Stimulated activated CD8-positive, alpha-beta memory T cell treated with anti-CD3 and anti-CD28 coated beads, Interleukin-4, amount 100 ng/mL, for 24 hours (primary cell): Measurements from ENCODE around the gene NEU4.
"Not testable (repeated sequence)": the region's sequence is repeated elsewhere in the genome, so short reads cannot be mapped to it uniquely, and the experiment has no call there.

ENCODE experiments used
- DNase-seq: peaks from one replicate; pipeline ENCODE4 v3.0.0-alpha.2; 2020; ENCODE audit warnings: low read depth

The NEU4 gene, protein sequence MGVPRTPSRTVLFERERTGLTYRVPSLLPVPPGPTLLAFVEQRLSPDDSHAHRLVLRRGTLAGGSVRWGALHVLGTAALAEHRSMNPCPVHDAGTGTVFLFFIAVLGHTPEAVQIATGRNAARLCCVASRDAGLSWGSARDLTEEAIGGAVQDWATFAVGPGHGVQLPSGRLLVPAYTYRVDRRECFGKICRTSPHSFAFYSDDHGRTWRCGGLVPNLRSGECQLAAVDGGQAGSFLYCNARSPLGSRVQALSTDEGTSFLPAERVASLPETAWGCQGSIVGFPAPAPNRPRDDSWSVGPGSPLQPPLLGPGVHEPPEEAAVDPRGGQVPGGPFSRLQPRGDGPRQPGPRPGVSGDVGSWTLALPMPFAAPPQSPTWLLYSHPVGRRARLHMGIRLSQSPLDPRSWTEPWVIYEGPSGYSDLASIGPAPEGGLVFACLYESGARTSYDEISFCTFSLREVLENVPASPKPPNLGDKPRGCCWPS

DNA sequence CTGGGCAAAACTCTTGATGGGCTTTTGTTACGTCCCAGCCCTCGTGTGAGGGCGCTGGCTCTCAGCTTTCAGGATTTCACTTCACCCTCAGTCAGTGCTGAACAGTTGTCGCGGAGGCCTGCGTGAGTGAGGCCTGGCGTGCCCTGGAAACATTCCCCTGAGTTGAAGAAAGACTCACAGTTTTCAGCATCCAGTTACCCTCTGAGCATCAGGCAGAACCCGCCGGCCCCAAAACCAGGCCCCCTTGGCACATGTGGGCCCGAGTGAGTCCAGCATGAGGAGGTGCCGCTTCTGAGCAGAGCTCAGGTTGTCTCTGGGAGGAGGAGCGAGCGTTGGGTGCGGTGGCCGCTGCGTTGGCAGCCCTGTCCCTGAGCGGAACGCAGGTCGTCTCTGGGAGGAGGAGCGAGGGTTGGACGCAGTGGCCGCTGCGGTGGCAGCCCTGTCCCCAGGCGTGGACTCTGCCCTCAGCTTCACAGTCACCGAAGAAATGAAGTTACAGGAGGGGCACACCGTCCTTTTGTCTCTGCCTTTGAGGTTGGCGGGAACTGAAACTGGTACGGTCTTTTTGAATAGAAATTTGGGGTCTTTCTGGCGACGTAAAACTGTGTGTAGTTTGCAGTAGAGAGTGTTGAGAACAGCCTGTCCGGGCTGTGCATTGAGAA lies at the start of gene NEU4:
Gene NEU4 (plus strand): TSS at position 473 of the 662 bp plus-strand sequence. CDS start 5,292 bp downstream, outside the sequence.
- DNase-seq, result no peak

DNA sequence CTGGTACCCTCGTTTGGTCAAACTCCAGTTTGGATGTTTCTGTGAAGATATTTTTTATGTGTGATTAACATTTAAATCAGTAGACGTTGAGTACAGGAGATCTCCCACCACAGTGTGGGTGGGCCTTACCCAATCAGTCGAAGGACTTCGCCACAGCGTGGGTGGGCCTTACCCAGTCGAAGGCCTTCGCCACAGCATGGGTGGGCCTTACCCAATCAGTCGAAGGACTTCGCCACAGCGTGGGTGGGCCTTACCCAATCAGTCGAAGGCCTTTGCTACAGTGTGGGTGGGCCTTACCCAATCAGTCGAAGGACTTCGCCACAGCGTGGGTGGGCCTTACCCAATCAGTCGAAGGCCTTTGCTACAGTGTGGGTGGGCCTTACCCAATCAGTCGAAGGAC lies 49.1 kb upstream of the NEU4 start:
- not testable (repeated sequence) for DNase-seq

DNA sequence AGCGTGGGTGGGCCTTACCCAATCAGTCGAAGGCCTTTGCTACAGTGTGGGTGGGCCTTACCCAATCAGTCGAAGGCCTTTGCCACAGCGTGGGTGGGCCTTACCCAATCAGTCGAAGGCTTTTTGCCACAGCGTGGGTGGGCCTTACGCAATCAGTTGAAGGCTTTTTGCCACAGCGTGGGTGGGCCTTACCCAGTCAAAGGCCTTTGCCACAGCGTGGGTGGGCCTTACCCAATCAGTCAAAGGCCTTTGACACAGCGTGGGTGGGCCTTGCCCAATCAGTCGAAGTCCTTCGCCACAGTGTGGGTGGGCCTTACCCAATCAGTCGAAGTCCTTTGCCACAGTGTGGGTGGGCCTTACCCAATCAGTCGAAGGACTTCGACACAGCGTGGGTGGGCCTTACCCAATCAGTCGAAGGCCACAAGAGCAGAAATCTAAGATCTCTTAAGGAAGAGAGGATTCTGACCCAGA lies 48.7 kb upstream of the NEU4 start:
- DNase-seq, result no peak

DNA sequence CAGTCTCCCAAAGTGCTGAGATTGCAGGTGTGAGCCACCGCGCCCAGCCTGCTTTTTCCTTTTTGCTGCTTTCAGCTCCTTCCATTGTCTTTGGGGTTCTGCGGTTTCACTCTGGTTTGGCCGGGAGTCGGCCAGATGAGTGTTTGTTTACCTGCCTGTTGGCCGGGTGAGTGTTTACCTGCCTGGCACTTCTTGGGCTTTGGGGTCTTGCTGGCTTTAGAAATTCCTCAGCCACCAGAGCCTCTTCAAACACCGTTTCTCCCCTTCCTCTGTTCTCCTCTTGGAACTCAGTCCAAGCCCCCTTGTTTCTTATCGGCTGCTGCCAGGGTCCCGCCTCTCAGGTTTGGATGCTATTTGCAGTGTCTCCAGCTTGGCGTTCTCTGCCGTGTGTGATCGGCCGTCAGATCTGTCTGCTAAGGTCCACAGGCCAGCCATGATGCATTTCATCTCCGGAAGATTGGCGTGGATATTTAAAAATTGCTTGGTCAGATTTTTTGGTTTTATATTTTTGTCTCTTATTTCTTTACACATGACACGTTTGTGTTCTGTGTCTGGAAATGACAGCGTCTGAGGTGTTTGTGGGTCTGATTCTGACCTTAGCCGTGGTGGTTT lies 46.6 kb upstream of the NEU4 start:
- no peak for DNase-seq

DNA sequence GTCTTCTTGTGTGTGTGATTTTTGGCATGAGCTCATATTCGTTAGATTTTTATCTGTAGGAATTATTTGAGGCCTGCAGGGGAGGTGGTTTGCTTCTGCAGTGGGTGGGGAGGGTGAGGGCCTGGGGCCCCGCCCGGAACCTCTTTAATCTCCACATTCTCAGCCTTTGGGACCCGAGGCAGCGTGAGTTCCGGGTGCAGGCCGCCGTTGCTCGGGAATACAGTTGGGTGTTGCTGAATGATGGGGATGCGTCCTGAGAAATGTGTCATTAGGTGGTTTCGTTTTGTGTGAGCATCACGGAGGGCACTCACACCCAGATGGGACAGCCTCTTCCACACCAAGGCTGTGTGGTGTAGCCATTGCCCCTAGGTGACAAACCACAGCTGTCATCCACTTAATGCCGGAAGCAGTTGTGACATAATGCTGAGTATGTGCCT lies 46.0 kb upstream of the NEU4 start:
- peak; percentile 59 for DNase-seq

DNA sequence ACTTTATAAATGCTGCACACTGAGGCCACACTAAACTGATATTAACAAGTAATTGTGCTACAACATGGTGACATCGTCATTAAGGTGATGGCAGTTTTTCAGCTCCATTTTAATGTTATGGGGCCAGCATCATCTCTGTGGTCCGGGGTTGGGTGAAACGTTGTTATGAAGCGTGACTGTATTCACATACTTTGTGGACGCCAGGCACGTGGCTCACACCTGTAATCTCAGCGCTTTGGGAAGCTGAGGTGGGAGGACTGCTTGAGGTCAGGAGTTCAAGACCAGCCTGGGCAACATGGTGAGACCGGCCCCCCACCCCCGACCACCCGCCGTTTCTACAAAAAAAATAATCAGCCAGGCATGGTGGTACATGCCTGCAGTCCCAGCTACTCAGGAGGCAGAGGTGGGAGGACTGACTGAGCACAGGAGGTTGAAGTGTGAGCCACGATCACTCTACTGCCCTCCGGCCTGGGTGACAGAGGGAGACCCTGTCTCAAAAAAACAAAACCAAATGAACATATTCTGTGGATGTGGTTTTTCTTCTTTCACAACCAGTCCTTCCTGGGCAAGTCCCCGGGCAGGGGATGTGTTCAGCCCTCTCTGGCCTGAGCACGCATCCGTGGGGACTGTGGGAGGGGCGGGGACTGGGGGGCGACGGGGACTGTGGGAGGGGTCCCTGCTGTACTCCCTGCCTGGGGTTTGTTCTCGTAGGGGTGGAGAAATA lies 45.3 kb upstream of the NEU4 start:
- no peak for DNase-seq

DNA sequence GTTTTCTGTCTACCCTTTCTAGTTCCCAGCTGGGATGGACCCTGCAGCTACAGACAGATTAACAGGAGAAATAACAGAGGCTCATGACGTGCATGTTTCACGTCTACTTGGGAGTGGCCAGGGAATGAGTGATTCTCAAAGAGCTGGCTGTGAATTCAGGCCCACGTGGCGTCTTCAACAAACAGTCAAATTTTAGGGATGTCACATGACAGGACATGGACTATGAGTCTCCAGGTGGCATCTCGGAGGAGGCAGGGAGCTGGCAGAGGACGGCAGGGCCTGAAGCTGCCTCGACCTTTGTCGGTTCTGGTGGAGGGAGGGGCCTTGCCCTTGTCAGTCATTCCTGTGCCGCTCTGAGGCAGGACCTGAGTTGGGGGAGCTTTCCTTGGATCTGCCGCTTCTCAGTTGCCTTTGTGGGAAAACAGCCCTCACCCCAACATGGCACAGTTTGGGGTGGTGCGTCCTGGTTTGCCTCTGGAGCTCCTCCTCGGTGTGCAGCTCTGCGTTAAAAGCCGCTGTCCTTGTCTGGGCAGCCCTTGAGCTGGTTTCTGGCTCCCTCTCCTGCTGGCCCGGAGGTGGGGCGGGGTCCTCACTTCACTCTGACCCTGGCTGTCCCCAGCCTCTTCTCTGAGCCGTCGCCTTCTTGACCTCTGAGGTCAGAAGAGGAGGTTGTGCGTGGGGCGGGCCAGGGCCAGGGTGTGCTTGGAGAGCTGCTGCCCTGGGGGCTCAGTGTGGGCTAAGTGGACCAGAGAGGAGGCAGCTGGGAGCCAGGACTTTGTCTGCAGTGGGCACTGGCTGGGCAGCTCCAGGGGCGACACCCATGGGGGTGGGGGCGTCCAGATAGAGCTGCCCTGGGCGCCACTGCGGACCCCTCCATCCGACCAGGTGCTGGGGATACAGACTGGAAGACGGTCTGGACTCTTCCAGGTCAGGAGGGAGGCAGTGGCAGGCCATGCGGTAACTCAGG lies 44.4 kb upstream of the NEU4 start:
- DNase-seq, result no peak

DNA sequence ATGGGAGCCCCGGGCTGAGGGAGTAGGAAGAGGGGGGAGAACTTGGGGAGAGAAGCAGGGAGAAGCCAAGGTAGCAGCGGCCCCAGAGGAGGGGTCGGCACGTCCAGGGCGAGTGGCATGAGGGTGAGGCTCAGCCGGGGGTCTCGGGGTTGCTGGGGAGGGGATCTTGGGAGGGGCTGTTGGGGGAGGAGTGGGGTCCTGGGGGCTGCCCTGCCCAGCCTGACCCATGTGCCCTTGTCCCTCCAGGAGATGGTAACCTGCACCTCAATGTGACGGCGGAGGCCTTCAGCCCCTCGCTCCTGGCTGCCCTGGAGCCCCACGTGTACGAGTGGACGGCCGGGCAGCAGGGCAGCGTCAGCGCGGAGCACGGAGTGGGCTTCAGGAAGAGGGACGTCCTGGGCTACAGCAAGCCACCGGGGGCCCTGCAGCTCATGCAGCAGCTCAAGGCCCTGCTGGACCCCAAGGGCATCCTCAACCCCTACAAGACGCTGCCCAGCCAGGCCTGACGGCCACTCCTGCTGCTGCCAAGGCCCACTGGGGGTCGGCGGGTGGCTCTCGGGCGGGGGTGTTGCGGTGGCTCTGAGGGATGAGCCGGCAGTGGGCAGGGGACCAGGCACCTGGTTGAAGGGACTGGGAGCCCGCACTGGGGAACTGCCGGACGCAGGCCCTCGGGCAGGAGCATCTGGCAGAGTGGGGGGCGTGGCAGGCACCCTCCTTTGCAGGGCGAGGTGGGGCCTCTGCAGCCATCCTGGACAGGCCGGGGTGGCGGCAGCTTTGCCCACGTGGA lies 41.3 kb upstream of the NEU4 start:
- DNase-seq, result no peak

DNA sequence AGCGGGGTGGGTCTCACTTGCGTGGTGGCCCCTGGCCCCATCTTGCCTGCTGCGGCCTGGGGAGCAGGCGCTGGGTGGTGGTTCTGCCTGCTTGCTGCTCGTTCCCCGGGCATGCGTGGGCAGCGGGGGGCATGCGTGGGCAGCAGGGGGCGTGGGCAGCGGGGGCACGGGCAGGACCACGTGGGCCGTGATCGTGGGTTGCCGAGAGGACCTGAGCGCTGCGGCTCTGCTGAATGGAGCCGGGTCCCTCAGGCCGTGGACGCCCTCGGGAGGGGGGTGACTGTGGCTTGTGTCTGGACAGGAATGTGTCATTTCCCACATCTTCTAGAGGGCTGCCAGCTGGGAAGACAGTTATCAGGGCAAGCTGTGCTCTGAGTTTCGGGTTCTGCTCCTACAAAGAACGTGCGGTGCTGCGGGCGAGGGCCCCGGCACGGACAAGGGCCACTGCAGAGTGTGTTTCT lies 40.7 kb upstream of the NEU4 start:
- no peak for DNase-seq

DNA sequence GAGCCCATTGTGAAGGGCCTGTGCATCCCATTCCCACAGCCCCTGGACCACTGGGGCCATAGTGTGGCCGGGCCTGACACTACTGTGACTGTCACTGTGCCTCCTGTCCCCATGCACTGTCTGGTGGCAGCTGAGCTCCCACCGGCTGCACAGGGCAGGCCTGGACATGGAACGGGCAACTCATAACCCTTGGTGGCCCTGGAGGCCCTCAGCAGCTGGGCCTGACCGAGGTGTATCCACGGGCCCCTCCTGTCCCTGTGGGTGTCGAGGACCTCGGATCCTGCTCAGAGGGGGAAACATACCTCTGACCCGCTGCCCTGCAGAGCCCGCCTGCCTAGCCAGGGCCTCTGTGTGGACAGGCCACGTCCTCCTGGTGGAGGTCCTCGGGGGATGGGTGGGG lies 40.1 kb upstream of the NEU4 start:
- no peak for DNase-seq

DNA sequence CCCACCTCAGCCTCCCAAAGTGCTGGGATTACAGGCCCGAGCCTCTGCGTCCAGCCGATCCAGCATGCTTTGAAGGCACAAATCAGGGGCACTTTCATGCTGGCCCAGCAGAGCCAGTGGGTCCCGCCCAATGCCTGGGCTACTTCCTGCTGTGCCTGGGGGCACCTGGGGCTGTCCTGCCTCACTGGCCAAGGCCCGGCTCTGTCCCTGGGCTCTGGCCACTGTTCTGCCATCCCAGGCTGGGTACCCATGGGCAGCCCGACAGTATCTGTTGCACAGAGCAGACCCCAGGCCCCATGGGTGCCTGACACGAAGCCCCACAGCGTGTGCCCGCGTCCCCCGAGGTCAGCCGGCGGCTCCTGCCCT lies 39.2 kb upstream of the NEU4 start:
- DNase-seq, result no peak

DNA sequence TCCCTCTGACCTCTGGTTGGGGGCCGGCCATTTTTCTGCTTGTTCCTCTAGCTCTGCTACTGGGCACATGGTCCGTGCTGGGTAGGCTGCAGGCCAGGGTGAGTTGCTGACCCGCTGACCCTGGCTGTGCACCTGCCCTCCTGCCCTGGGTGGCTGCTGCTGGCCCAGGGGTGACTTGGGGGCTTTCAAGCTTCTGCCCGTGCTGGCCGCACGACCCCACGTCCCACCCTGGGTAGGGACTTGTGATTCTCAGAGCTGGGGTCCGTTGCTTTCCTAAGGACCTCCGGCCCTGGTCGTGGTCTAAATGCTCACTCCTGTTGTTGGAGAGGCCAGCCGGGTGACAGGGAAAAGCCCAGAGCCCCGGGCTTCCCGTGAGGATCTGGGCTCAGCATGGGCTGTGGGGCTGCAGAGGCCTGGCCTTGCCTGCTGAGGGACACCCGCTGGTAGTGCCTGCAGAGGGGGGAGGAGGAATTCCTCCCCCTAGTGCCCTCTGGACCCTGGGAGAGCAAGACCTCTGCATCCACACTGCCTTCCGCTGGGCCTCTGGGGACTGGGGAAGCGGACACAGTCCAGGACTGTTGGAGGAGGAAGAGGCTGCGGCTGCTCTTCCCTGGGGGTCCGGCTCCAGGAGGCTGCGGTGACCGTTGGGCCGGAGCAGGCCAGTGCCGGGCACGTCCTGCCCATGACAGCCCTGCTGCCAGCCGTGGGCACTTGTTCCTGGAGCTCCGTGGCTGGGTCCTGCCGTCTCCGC lies 38.6 kb upstream of the NEU4 start:
- no peak for DNase-seq

DNA sequence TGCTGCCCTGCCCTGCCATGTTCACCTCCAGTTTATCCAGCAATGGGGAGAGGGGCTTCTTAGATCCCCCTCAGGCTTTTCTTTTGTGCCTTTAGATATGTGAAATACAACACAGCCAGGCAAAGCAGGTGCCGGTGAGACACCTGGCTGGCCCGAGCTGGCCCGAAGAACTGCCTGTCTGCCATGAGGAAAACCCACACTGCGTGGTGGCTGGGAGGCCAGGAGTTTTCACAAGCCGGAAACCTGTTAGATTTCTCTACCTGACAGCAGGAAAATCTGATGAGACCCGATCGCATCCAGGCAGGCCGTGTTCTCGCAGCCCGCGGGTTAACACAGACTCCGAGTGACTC lies 38.1 kb upstream of the NEU4 start:
- DNase-seq, result no peak

DNA sequence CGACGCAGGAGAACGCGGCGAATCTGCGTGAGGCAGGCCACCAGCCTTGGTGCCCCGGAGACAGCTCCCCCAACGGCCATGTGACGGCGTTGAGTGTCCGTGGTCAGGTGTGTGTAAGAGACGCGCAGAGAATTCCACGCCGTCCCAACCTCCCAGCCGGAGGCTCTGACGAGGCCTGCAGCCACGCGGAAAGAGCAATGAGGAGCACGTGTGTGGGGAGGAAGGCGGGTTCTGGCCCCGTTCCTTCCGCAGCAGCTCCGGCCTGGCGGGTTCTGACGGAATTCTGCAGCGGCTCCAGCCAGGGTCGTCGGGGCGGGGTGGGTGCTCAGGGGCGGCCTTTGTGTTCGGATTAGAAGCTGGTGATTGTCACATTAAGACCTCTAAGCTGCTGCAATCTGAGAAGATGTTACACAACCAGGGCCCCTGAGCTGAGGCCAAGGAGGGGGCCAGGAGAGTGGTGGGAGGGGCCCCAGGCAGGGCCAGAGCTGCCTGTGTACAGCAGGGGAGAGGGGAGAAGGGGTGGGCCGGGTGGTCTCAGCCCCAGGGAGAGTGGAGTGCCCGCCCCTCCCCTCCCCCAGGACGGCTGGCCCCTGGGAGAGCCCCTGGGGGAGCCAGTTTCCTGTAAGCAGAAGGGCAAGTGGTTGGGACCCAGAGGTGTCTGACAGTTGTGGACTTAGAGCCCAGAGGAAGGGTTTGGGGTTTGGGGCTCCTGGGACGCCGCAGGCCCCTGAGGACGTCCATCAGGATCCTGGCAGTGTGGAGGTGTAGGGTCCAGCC lies 37.5 kb upstream of the NEU4 start:
- DNase-seq, result no peak

DNA sequence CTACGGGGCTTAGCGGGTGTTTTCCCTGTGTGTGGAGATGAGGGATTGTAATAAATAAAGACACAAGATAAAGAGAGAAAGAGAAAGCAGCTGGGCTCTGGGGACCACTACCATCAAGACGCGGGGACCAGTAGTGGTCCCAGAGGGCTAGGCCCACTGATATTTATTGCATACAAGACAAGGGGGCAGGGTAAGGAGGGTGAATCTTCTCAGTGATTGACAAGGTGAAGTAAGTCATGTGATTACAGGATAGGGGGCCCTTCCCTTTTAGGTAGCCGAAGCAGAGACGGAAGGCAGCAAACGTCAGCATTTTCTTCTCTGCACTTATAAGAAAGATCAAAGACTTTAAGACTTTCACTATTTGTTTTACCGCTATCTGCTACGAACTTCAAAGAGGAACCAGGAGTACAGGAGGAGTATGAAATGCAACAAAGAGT lies 36.9 kb upstream of the NEU4 start:
- DNase-seq, result no peak

DNA sequence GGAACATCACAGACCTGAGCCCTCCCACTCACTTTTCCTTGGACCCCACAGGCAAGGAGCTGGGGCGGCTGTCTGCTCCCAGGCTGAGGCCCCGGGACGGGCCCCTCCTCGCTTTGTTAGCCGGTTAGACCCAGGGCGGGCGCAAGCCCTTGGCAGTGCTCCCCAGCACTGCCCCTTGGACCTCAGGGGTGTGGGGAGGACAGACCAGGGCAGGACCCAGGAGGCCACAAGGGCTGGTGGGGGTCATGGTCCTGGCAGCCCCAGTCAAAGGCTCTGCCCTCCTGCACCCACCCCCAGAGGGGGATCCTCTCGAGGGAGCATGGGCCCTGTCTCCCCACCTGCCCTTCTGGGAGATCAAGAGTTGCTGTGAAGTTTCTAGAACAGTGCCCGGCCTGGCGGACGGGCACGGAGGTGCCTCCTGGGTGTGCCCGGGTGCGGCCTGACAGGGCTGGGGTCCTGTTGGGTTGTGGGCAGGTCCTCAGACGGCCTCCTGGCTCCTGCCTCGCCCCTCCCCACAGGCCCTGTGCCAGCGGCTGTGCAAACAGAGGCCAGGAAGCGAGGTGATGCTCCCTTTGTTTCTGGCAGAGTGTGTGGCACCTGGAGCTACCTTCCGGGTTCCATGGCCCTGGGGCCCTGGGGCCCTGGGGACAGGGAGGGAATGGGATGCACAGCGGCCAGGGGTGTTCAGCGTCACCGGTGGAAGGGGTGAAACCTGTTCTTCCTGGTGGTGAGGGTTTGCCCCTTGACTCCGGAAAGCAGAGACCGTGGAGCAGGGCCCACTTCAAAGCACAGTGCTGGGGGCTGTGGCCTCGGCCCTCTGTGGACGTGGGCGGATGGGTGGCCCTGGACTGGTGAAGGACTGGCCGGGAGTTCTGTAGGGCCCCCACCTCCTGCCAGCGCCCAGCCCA lies 35.2 kb upstream of the NEU4 start:
- DNase-seq, result no peak

DNA sequence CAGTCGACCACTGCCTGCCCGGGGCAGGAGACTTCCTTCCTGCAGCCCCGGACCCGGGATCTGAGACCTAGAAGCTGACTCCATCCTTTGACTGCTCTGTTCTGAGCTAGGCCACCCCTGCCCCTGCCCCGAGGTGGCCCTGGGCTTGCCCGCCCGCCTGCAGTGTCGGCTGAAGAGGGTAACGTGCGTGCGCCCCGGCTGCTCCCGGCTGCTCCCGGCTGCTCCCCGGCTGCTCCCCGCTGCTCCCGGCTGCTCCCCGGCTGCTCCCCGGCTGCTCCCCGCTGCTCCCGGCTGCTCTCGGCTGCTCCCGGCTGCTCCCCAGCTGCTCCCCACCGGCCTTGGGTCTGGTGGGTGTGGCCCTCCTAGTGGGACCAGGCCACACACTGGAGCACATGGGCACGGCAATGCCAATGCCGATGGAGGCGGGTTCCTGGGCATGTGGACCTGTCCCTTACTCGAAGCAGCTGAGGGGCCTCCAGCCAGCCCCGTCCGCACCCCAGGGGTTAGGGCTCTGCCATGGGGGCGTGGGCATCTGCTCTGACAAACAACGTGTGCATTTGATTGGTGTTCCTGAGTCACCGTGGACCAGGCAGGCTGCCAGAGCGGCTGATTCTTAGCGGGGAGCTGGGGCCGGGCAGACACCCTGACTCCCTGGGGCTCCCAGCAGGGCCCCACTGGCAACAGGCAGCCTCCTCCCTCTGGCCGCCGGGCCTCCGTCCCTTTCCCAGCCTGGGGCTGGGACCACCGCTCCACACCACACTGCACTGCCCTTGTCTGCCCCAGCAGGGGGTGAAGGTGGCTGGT lies 34.4 kb upstream of the NEU4 start:
- DNase-seq, result no peak
